ENCODE measurements around the gene CARTPT.

CARTPT gene

GRCh38 chr5:71732011-71732410 lies 12.9 kb downstream of the CARTPT start:
- TF ChIP-seq, protein P1, sequence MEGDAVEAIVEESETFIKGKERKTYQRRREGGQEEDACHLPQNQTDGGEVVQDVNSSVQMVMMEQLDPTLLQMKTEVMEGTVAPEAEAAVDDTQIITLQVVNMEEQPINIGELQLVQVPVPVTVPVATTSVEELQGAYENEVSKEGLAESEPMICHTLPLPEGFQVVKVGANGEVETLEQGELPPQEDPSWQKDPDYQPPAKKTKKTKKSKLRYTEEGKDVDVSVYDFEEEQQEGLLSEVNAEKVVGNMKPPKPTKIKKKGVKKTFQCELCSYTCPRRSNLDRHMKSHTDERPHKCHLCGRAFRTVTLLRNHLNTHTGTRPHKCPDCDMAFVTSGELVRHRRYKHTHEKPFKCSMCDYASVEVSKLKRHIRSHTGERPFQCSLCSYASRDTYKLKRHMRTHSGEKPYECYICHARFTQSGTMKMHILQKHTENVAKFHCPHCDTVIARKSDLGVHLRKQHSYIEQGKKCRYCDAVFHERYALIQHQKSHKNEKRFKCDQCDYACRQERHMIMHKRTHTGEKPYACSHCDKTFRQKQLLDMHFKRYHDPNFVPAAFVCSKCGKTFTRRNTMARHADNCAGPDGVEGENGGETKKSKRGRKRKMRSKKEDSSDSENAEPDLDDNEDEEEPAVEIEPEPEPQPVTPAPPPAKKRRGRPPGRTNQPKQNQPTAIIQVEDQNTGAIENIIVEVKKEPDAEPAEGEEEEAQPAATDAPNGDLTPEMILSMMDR (IDR thresholded peaks at IDR 0.05; ENCODE audit: low read depth, low read length): no peak
- no peak overlapping the region for H3K4me3 ChIP-seq (ENCODE audit: low read depth, low read length)

GRCh38 chr5:71734141-71734540 lies 15.1 kb downstream of the CARTPT start:
- no peak overlapping the region for H3K4me3 ChIP-seq (ENCODE audit: low read depth, low read length)
- TF ChIP-seq, protein P1 (IDR thresholded peaks at IDR 0.05; ENCODE audit: low read depth, low read length): no peak

- TF ChIP-seq, protein P1 (IDR thresholded peaks at IDR 0.05; ENCODE audit: low read depth, low read length): no peak
- no peak overlapping the region for H3K4me3 ChIP-seq (ENCODE audit: low read depth, low read length)
Observed at GRCh38 chr5:71737931-71738539, 19.0 kb downstream of the CARTPT start.

DNA sequence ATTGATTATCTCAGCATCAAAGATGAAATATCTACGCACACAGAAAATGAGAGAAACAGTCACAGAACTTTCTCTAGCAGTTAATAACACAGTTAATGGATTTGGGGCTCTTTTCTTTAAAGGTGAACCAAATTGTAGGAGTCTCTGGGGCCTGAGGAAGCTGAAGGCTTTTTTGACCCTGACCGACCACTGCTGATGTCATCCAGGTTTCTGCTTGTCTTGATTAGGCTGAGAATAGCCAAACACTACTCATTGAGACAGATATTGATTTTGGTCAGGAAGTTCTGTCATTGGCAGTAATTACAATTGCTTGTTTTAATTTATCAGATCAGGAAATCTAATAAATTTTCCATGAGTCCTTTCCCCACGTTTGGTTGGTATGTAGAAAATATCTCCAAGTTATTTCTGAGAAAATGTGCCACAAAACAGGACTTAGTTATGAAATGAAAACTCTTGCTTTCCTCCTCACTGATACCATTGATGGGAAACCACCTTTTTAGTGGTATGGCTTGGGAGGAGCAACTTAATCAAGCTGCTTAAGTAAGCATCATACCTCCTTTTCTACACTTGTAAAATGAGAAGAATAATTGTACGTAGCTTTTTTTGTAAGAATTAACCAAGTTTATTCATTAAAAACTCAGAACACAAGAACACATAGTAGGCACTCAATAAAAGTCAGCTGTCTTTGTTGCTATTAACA lies 19.7 kb downstream of the CARTPT start:
- H3K4me3 ChIP-seq (ENCODE audit: low read depth, low read length): no peak overlapping the region
- TF ChIP-seq, protein P1 (IDR thresholded peaks at IDR 0.05; ENCODE audit: low read depth, low read length): no peak

GRCh38 chr5:71740015-71740753 lies 21.1 kb downstream of the CARTPT start:
- TF ChIP-seq, protein P1 (IDR thresholded peaks at IDR 0.05; ENCODE audit: low read depth, low read length): no peak
- no peak overlapping the region for H3K4me3 ChIP-seq (ENCODE audit: low read depth, low read length)

GRCh38 chr5:71743155-71743554 lies 24.1 kb downstream of the CARTPT start:
- no peak overlapping the region for H3K4me3 ChIP-seq (ENCODE audit: low read depth, low read length)
- TF ChIP-seq, protein P1 (IDR thresholded peaks at IDR 0.05; ENCODE audit: low read depth, low read length): no peak

All from WI38 (cell line).